Stimulated activated CD4-positive, alpha-beta T cell treated with anti-CD3 and anti-CD28 coated beads, Interleukin-1b, Interleukin-23, amount 100 ng/mL, for 24 hours (primary cell): ENCODE measurements around the gene DAB2IP.

Experiments
- DNase-seq, 4 experiments: peaks; one replicate each; pipeline ENCODE4 v3.0.0-alpha.2; 2020; ENCODE audit warnings: low read depth in 4 of 4, low spot score in 1 of 4

The DAB2IP gene

GRCh38 chr9:121815546-121816448, 164.4 kb downstream of the DAB2IP start:
- DNase-seq = no peak

DNA sequence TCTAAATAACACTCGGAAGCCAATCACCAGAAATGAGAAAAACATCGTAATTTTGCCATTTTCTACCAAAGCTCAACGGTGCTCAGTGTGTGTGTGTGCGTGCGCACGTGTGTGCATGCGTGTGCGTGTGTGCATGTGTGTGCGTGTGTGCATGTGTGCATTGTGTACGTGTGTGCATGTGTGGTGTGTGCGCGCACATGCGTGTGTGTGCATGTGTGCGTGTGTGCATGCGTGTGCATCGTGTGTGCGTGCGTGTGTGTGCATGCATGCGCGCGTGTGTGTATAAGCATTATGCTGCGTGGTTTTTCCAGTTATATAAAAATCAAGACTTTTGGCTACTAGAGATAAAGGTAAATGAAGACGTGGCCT, 165.0 kb downstream of the DAB2IP start:
- DNase-seq = no peak

GRCh38 chr9:121816845-121817450, 165.5 kb downstream of the DAB2IP start:
- DNase-seq = no peak

DNA sequence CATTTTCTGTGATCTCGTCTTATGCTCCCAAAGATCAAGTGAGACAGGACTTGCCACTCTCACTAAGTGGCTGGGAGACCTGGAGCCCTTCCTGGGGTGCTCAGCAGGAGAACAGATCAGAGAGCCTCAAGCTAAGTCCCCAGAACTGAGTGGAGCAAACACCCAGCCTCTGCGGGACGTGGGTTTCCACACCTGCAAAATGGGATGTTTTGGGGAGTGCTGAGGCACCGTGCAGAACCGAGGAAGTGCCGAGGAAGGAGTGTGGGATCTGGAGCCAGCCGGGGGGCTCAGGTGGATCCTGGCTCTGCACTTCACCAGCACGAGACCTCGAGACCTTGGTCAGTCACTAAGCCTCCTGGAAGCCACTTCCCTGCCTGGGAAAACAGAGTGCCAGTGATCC, 166.0 kb downstream of the DAB2IP start:
- DNase-seq = no peak

DNA sequence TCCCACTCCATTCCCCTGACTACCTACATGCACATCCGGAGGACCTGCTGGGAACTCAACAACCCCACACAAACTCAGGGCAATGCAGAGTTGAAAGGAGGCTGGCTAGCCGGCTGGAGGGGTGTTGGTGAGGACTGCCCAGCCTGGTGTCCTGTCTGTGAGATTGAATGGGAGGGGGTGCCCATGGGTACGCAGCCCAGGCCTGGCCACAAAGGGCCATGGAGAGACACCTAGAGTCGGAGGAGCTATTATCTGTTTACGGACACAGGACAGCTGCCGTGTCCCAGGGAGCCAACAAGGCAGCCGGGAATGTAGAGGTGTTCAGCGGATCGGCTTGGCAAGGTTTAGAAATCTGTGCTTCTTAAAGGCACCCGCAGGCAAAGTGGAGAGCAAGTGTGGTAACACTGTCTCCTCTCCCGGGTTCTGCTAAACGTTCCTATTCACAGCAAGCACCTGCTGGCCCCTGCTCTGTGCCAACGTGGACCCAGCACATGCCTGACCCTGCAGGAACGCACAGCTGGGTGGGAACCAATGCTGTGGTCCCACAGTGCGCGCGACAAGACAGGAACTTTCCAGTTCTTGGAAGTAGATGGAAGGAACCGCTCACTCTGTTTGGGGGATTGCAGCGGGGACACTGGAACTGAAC, 166.7 kb downstream of the DAB2IP start:
- no peak for DNase-seq

DNA sequence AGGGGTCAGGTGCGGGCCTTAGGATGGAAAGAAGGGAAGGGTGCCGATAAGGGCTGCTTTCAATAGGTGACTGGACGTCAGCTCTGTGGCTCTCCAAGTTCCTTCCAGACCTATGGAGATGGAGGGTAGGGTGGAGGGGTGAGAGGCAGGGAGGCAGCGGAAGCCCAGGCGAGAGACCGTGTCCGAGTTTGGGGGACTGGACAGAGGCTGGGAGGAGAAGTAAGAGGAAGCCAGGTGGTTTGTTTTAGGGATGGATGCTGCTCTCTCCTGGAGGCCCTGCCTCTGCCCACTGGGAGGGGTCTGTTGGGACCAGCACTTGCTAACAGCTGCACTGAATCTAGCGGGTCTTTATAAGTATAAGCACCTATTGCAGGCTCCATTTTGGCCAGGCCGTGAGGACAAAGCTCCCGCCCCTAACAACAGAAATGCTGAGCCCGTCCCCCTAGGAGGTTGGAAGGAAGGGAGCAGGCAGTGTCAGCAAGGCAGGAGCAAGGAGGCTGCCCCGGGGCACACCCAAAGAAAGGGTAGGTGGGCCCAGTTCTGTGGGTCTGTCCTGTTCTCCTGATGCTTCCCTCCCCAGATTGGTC, 167.5 kb downstream of the DAB2IP start:
- DNase-seq = no peak

- no peak for DNase-seq
Observed at GRCh38 chr9:121819428-121820231, 168.2 kb downstream of the DAB2IP start.

DNA sequence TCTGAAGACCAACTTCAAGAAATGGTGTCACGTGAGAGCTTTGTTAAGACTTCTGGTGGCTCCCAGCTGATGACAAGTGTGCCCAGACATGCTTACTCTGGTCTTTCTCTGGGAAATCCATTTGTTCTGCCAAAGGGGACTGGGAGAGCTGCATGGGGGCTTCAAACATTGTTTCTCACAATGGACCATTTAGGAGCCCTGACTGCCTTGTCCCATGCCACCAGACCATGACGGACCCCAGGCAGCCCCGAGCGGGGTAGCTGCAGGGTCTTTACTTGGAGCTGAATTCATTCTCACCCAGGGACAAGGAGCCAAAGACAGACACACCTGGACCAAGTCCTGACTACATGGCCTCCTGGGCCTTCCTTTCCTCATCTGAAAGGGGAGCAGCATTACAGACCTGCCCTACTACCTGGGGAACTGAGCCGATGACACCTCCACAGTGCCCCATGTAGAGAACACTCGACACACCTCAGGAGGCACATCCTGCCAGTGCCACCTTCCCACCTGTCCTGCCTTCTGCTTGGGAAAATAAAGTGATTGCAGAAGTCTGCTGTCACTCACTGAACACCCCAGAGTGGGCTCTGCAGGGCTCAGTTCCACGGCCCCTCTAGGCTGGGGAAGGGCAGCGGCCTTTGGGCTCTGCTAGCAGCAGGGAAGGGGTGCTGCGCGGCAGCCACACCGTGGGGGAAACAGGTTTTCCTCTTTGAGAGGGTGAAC, 169.0 kb downstream of the DAB2IP start:
- DNase-seq = no peak

- no peak for DNase-seq
Observed at GRCh38 chr9:121821326-121821725, 169.9 kb downstream of the DAB2IP start.

DNA sequence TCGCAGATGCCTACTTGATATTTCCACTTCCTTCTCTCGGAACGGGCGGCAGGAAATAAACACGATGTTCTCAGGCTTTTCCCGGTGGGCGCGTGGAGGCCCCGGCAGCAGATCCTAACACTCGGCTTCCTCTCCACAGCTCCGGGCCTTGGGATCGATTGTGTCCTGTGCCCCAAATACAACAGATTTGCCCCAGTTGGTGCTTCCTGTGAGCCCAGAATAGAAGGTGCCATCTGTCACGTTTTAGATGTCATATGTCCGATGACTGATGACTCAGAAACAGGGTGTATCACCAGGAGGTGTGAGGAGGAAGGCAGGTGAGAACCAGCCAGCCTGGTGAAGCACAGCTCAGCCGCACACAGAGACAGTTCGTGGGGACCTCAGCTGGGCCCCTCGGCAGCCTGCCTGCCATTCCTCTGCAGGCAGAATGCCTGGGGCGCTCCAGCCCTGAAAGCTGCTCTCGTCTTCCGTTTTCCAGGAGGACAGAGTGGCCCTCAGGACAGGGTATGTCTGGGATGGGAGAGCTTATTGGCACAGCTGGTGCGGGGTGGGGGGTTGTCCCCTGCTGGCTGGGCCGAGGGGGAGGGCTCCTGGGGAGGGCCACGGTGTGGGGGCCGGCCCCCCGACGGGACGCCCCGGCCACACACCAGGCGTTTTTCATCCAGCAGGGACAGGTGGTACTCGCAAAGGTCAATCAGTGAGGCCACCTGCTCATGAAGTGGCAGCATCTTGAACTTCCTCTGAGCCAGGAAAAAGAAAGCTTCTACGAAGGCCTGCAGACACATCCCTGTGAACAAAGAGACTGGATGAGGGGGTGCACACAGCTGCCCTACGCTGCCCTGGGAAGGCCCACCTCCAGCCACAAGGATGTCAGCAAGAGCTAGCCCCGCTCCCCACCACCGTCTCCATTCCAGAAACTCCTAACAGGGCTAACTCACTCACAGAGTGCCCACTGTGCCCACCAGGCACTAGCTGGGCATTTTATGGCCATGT, 171.0 kb downstream of the DAB2IP start:
- DNase-seq = no peak

DNA sequence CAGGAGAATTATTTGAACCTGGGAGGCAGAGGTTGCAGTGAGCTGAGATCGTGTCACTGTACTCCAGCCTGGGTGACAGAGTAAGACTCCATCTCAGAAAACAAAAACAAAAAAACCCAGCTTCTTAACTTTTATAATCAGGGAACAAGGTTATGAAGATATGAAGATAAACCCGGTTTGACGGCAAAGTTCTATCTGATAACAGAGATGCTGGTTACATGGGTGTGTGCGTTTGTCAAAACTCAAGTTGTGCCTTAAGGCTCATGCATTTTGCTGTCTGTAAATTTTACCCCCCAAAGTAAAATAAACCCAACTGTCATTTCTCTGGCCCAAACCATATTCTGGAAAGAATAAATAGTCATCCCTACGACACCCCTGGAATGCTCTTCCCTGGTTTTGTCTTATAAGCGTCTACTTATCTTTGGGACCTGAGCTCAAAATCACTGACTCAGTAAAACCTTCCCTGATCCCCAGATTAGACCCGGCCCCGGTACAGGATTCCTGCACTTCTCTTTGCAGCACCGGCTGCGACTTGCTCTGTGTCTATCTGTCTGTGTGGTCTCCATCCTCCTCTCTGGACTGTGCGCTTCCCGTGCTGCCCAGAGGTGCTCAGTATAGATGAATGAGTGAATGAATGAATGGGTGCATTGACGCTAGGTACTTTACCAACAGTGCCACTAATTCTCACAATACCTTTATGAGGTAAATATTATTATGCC, 172.2 kb downstream of the DAB2IP start:
- no peak for DNase-seq

GRCh38 chr9:121824651-121825030, 173.2 kb downstream of the DAB2IP start:
- DNase-seq = no peak

DNA sequence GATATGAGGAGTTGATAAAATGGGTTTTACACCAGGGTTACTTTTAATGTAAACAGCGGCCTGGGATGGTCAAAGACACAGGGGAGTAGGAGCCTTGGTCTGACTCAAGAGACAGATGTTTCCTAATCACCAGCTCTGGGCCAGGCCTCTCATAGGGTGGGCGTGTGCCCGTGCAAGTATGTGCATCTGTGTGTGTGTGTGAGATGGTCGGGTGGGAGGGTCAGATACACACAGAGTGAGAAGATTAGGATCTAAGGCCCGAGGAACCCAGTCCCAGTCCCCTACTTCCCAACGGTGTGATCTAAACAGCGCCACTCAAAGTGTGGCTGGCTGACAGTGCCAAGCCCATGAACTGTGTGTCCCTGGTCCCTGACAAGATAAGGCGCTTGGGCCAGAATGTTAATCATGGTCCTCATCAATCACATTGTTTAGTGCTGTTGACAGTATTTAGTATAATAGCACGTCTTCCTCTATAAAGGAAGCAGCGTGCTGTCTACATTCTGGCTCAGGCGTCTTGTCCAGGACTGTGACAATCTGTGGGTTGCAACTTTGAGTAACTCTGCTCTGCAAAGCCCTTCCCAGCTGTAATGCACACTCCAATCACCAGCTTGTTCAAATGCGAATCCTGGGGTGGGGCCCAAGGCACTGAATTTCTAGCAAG, 173.7 kb downstream of the DAB2IP start:
- no peak for DNase-seq

DNA sequence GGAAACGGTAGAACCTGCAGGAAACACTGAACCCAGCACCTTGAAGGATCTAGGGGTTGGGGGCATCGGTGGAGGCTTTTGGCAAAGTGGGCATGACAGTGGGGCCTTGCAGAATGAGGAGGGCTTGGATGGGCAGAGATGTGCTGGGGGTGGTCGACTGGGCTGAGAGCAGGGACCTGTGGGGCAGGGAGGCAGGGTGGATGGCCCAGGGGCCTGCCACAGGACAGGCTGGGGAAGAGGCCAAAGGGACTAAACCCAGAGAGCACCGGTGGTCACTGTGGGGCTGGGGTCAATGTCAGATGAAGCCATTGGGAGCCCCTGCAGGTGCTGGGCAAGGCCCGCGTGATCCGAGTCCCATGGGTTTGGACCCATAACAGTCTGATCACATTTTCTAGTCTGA, 175.3 kb downstream of the DAB2IP start:
- no peak for DNase-seq

DNA sequence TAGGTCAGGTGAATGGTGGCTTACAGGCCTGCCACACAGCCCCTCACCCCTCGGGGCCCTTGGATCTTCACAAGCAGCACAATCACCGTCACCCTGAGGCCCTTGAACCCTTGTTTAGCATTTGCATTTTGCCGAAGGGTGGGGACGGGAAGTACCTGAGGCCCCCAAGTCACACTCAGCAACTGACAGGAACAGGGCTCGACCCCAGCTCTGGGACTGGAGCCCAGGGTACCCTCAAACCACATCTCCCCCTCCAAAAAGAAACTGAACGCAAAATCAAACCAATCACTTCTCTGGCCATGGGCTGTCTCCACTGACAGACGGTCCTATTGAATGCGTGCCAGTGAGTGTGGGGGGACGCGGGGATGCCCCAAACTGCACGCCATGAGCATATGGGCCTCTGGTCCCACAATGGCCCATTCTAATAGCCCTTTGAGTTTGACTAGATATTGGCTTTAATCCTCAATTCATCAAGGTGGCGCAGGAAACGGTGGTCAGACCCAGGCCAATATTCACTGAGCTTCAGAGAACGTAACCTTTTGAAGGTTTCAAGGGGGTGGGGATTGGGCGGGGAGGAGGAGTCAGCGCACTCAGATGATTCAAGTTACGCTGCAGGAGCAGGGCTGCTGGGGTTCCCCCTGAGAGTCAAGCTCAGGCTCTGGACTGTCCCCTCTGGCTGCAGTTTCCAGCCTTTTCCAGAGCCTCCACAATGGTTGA, 176.0 kb downstream of the DAB2IP start:
- no peak for DNase-seq

GRCh38 chr9:121830441-121831140, 179.2 kb downstream of the DAB2IP start:
- DNase-seq = no peak

DNA sequence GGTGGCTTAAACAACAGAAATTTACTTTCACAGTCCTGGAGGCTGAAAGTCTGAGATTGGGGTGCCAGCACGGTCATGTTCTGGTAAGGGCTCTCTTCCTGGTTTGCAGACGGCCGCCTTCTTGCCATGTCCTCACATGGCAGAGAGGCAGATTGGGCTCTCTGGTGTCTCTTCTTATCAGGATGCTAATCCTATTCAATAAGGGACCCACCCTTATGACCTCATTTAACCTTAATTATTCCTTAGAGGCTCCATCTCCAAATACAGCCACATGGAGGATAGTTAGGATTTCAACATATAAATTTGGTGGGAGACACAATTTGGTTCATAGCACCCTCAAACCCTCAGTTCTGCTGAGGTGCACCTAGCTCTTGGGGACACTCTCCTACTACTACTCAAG, 180.4 kb downstream of the DAB2IP start:
- DNase-seq = no peak
